NCI-H2107 (cell line): Measurements from ENCODE around the gene ADAMTSL3.
"Not testable (repeated sequence)": the region's sequence is repeated elsewhere in the genome, so short reads cannot be mapped to it uniquely, and the experiment has no call there.

Experiments used
- DNase-seq: peaks from one replicate; lab custom pipeline; 2025; lab: John Stamatoyannopoulos, UW

Gene ADAMTSL3

GRCh38 chr15:83753872-83754493, 100.1 kb downstream of the ADAMTSL3 start:
- no peak for DNase-seq

DNA sequence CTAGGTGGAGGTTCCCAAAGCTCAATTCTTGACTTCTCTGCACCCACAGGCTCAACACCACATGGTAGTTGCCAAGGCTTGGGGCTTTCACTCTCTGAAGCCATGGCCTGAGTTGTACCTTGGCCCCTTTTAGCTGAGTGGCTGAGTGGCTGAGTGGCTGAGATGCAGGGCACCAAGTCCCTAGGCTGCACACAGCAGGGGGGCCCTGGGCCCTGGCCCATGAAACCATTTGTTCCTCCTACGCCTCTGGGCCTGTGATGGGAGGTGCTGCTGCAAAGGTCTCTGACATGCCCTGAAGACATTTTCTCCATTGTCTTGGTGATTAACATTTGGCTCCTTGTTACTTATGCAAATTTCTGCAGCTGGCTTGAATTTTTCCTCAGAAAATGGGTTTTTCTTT, 103.4 kb downstream of the ADAMTSL3 start:
- DNase-seq = not testable (repeated sequence)

- DNase-seq = no peak
These were observed 108.4 kb downstream of the ADAMTSL3 start for GRCh38 chr15:83762367-83762766.

GRCh38 chr15:83764201-83764838, 110.4 kb downstream of the ADAMTSL3 start:
- no peak for DNase-seq

- DNase-seq = no peak
These were observed 112.4 kb downstream of the ADAMTSL3 start for GRCh38 chr15:83766339-83766738.

GRCh38 chr15:83767741-83768140, 113.8 kb downstream of the ADAMTSL3 start:
- no peak for DNase-seq

- no peak for DNase-seq
These were observed 115.6 kb downstream of the ADAMTSL3 start for GRCh38 chr15:83769411-83769999.

GRCh38 chr15:83775738-83776137, 121.8 kb downstream of the ADAMTSL3 start:
- no peak for DNase-seq

DNA sequence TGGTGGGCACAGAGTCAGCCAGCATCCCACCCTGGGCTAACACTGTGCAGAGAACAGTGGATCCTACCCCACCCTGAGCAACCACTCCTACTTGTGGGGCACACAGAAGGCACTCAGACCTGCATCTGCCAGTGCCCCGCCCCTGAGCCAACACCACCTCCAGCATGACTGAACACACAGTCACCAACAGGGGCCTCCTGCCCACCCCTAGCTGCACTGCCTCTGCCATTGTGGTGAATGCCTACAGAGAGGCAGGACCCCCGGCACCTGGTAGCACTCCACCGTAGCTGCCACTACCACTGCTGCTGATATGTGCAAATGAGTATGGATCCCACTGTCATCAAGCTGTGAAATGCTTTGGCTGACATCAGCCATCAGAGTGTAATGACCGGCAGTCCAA, 123.1 kb downstream of the ADAMTSL3 start:
- DNase-seq = no peak

DNA sequence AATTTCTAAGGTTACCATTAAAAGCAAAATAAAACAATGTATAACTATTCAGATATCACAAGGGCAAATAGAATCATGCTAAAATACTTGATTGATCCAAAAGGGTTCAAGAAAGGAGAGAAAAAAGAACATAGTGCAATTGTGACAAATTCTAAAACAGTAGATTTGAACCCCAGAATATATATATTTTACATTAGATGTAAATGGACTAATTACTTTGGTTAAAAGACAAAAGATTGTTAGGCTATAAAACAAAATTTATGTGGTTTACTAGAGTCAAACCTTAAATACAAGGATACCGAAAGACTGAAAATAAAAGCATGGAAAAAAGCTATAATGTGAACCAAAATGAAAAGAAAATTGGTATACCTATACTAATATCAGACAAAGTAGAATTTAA, 129.3 kb downstream of the ADAMTSL3 start:
- no peak for DNase-seq

GRCh38 chr15:83784975-83785374, 131.1 kb downstream of the ADAMTSL3 start:
- DNase-seq = no peak

- no peak for DNase-seq
These were observed 132.4 kb downstream of the ADAMTSL3 start for GRCh38 chr15:83786336-83786735.

GRCh38 chr15:83793069-83793468, 139.1 kb downstream of the ADAMTSL3 start:
- DNase-seq = no peak

DNA sequence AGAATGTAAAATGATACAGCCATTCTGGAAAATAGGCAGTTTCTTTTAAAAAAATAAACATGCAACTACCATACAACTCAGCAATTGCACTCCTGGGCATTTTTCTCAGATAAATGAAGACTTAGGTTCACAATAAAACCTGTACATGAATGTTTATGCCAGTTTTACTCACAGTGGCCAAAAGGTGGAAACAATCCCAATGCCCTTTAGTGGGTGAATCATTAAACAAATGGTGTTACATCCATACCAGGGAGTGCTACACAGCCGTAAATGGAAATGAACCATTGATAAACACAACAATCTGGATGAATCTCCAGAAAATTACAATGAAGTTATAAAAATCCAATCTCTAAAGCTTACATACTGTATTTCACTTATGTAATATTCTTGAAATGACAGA, 140.3 kb downstream of the ADAMTSL3 start:
- no peak for DNase-seq

GRCh38 chr15:83809345-83809744, 155.4 kb downstream of the ADAMTSL3 start:
- DNase-seq = no peak

- no peak for DNase-seq
These were observed 156.2 kb downstream of the ADAMTSL3 start for GRCh38 chr15:83810110-83810509.

- DNase-seq = no peak
These were observed 159.8 kb downstream of the ADAMTSL3 start for GRCh38 chr15:83813682-83814081.

DNA sequence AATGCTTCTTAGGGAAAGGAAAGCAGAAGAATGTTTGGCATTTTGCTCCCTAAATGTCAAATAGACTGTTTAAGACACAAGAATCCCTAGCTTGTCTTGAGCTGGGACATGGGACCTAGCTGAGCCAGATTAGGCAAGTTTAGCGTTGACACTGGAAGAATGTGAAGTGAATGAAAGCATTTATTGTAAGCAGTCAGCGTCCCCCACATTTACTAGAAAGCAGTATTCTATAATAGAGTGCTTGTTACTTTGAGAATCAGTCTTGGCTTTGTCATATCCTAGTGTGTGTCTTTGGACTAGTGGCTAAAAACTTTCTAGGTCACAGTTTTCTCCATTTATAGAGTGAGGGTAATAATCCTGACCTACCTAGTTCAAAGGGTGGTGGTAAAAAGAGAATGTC, 161.6 kb downstream of the ADAMTSL3 start:
- DNase-seq = no peak

GRCh38 chr15:83816124-83816883, 162.4 kb downstream of the ADAMTSL3 start:
- DNase-seq = no peak

GRCh38 chr15:83818591-83818990, 164.7 kb downstream of the ADAMTSL3 start:
- DNase-seq = no peak

DNA sequence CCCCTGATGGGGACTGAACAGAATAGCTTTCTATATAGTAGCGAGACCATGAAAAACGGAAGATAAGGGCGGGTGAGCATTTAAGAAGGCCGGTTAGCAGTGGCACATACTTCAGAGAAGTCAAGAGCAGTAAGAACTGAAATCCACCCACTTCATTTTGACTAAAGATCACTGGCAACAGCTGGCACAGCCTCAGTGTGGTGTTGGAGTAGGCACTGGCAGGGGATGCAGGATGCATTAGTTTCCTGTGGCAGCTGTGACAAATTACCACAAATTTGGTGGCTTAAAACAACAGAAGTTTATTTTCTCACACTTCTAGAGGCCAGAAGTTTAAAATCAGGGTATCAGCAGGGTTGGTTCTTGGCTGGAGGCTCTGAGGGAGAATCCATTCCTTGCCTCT, 176.5 kb downstream of the ADAMTSL3 start:
- no peak for DNase-seq

GRCh38 chr15:83833569-83833968, 179.6 kb downstream of the ADAMTSL3 start:
- DNase-seq = no peak

- no peak for DNase-seq
These were observed 181.6 kb downstream of the ADAMTSL3 start for GRCh38 chr15:83835479-83835878.
